Fibroblast of lung (primary cell): ENCODE measurements around the gene LDLRAD4.

Experiments used
- EZH2 ChIP-seq: IDR thresholded peaks from 2 replicates; pipeline ENCODE4 v1.5.1; 2012; ENCODE audit warnings: low read length, control low read depth, mild to moderate bottlenecking; ENCODE audit errors: missing control alignments
- TF ChIP-seq, protein P1 (sequence below), 2 donors: IDR thresholded peaks in 1 of 2; conservative IDR thresholded peaks in 1 of 2; 1 replicate in 1 of 2; 2 replicates in 1 of 2; pipeline ENCODE4 v1.5.1; 2011 to 2012; ENCODE audit warnings: low read length in 2 of 2, control low read depth in 1 of 2, inconsistent platforms in 1 of 2, low read depth in 1 of 2, mild to moderate bottlenecking in 1 of 2

DNA sequence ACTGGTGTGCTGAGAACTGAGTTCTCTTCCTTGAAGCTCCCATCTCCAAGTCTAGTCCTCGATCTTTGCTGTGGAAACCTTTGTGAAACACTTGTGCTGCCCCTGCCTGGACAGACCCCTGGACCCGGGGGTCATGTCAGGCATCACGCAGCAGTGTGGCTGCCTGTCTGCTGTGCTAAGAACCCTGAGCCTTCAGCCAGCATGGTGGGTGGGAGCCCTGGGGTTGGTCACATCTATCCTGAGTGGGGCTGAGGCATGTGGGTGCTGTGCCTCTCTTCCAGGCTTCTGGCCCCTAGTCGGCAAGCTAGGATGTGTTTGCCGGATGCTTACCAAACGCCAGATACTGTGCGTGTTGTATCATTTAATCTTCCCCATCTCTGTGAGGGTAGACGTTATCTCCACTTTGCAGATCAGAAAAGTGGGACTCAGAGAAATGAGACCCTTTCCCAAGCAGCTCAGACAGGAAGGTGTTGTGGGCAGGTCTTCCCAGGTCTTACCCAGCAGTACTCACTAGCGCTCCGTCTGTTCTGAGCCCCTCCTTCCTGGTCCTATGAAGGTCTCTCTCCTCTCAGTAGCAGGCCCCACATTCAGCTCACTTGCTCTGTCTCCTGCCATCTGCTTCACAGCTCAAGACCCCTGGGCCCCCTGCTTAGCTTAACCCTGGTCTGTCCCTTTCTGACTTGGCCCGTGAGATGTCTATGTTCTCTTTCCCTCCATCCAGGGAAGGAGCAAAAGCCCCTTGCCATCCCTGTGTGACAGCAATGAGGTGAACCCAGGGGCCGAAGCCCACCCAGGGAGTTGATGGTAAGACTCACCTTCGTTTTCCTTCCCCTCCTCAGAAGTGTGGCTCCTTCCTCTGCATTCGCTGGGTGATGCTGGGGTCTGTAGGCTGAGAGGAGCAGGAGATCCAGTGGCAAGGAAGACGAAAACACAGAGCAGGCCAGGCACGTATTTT, 265.0 kb downstream of the LDLRAD4 start:
- TF ChIP-seq, protein P1, sequence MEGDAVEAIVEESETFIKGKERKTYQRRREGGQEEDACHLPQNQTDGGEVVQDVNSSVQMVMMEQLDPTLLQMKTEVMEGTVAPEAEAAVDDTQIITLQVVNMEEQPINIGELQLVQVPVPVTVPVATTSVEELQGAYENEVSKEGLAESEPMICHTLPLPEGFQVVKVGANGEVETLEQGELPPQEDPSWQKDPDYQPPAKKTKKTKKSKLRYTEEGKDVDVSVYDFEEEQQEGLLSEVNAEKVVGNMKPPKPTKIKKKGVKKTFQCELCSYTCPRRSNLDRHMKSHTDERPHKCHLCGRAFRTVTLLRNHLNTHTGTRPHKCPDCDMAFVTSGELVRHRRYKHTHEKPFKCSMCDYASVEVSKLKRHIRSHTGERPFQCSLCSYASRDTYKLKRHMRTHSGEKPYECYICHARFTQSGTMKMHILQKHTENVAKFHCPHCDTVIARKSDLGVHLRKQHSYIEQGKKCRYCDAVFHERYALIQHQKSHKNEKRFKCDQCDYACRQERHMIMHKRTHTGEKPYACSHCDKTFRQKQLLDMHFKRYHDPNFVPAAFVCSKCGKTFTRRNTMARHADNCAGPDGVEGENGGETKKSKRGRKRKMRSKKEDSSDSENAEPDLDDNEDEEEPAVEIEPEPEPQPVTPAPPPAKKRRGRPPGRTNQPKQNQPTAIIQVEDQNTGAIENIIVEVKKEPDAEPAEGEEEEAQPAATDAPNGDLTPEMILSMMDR (conservative IDR thresholded peaks at IDR 0.05 in 1 of 2, IDR thresholded peaks at IDR 0.05 in 1 of 2; ENCODE audit: low read depth in 1 of 2, low read length in 2 of 2) = no peak
- TF ChIP-seq EZH2 = no peak
